ENCODE measurements around the gene STK17B.
"Not testable (repeated sequence)": the region's sequence is repeated elsewhere in the genome, so short reads cannot be mapped to it uniquely, and the experiment has no call there.

Gene STK17B

DNA sequence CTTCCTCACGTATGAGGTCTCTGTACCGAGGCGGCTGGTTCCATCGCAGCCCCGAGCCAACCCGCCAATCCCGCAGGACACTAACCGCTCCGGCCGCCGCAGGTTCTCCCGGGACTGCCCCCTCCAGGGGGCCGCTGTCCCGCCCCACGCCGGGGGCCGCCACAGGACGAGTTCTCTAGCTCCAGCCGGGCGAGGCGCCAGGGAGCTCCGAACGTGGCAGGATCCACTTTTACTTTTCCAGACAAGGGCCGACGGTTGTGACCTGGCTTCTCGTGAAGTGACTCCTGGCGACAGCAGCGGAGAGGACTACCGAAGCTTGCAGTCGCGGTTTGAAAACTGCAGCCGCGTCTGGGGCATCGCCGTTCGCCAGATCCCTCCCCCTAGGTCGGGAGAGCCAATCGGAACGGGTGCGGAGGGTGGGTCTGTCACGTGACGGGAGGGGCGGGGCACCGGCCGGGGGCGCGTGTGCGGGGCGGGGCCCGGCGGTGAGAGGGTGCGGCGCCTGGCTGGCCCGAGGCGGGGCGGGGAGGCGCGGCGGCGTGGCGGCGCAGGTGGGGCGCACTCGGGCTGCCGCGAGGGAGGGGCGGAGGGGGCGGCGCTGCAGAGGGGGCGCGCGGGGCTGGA, at the start of gene STK17B:
STK17B (minus strand) TSS at position 331 of the 624 bp plus-strand sequence. CDS start 8,195 bp downstream, outside the sequence.
- peak; percentile 96 for DNase-seq (ENCODE audit: low read depth)

GRCh38 chr2:196220671-196221070, 49.3 kb upstream of the STK17B start:
- no peak for DNase-seq (ENCODE audit: low read depth)

DNA sequence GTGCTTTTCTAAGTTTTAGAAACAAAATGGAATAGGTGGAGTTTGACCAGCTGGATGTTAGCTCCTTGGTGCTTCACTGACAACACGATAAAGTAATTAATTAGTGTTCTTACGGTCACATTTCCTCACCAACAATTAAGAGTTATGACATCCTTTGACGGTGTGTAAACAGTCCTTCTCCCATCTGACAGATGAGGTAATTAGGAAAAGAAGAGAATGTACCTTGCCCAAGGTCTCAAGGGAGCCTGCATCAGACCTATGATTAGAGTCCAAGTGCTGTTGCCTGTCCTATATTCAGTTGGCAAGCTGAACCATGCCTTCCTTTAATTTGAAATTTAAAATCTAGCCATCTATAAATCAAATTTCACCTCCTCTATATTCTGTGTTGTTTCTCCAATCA, 48.3 kb upstream of the STK17B start:
- DNase-seq (ENCODE audit: low read depth), result no peak

GRCh38 chr2:196218106-196218505, 46.7 kb upstream of the STK17B start:
- DNase-seq (ENCODE audit: low read depth), result no peak

DNA sequence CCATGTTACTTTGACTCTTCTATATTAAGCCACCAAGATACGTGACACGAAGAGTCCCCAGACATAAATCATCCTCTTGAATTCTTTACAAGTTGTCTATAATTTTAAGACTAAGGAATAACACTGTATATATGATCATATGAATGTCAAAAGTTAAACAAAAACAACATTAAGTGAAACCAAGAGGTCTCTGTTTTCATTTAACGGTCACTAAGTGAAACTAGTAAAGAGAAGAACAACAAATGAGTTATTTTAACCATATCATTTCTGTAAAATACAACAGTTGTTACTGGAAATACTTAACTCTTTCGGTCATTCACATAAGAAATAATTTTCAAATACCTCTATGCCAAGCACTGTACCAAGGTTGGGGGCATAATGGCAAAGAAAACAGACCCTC, 45.7 kb upstream of the STK17B start:
- DNase-seq (ENCODE audit: low read depth), result no peak

- no peak for DNase-seq (ENCODE audit: low read depth)
Observed at GRCh38 chr2:196215376-196215775, 44.0 kb upstream of the STK17B start.

- DNase-seq (ENCODE audit: low read depth), result no peak
Observed at GRCh38 chr2:196214156-196214555, 42.8 kb upstream of the STK17B start.

GRCh38 chr2:196213252-196213980, 42.0 kb upstream of the STK17B start:
- DNase-seq (ENCODE audit: low read depth), result no peak

GRCh38 chr2:196208915-196209314, 37.5 kb upstream of the STK17B start:
- DNase-seq (ENCODE audit: low read depth), result no peak

DNA sequence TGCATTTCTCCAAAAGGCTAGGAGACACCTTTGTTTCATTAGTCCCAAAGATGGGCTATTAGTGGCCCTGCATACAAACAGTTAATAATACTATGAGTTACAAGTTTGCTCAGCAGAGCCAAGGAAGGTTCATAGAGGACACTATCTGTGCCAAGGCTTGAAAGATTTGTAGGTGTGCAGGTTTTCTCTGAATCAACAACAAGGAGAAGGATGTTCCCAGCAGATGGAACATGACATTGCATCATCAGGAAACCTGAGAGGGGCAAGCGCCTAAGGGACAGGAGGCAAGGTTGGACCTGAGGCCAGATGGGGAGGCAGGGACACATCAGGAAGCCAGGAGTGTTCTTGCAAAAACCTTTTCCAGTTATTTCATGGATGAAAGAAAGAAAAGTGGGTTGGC, 35.4 kb upstream of the STK17B start:
- DNase-seq (ENCODE audit: low read depth), result no peak

- DNase-seq (ENCODE audit: low read depth), result no peak
Observed at GRCh38 chr2:196205881-196206435, 34.6 kb upstream of the STK17B start.

DNA sequence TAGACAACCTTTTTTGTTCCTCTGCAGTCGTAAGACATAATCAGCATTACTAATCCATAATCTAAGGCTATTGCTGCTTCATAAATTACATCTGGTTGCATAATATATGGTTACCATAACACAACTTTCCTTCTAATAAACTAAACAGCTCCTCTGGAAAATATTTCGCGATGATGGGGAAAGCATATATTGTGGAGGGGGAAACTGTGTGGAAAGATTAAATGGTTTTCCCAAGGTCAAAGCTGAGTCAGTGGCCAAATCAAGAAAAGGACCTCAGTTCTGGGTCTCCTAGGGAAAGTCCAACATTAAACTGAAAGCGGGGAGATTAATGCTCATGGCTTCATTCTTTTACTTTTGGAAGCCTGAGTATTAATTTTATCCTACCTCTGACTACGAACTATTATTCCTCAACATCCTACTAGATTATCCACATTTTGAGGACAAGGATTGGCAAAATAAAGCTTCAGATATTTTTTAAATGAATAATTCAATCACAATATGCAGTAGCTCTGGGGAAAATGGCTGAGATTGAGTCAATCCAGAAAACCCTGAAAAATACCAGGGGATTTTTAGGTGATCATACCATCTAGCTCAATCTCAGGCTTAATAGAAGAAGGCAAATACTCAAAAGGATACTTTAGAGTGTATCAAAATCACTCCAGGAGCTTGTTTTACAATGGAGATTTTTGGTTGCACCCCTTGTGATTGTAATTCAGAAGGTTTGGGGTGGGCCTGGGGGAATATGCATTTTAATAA, 33.8 kb upstream of the STK17B start:
- no peak for DNase-seq (ENCODE audit: low read depth)

DNA sequence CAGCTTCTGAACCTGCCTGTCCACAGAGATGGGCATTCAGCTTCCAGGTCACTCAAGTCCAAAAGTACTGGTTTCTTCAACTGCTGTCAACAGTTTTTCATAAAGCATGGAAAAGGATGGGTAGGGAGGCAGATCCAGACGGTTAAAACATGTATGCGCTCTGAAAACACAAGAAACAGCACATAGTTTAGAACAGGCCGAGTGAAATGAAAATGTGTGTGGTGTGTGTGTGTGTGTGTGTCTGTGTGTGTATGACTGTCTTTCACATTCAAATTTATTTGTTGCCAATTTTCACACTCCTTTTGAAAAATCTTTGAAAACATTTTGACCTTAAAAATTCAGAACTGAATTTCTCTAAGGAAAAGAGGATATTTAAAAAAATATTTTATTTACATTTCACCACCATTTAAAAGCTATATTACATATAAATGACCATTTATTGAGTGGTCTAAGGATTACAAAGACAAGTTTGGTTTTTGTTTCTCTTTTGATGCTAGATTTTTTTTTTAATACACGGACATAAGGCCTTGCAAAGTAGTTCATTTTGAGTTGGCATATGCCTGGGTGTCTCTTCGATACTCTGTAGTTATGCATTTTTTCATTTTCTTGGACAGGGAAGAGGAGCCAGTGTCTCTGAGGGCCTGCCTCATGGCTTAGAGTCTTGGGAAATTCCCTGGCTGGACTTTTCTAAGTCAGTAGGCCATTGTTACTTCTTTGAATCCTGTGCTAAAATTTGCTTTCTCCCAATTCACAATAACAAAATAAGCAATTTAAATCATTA, 30.0 kb upstream of the STK17B start:
- DNase-seq (ENCODE audit: low read depth), result no peak

GRCh38 chr2:196200557-196200956, 29.2 kb upstream of the STK17B start:
- DNase-seq (ENCODE audit: low read depth), result no peak

GRCh38 chr2:196195758-196196157, 24.4 kb upstream of the STK17B start:
- DNase-seq (ENCODE audit: low read depth), result no peak

DNA sequence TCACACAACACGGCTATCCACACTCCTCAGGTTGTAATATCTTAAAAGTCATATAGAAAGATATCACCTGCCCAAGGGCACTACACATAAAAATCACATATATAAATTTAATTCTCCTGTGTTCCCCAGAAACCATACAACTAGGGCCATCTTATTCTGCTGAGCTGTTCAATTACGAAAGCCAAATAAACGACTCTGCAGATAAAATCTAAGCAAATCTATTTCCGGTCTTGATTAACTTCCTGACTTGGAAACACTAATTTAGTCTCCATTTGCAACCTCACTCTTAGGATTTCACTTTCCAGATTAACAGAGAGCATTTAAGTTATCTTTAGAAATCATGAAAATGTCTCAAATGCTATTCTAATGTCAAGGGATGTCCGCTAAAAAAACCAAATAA, 23.9 kb upstream of the STK17B start:
- no peak for DNase-seq (ENCODE audit: low read depth)

DNA sequence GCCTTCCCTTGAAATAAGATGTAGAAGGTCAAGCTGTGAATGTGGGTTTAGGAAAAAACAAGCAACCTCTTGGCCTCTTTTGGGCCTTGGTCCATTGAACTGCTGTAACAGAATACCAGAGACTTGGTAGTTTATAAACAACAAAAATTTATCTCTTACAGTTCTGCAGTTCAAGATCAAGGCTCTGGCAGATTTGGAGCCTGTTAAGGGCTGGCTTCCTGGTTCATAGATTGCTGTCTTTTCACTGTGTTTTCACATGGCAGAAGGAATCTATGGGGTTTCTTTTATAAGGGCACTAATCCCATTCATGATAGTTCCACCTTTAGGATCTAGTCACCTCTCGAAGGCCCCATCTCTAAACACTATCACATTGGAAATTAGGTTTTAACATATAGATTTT, 20.2 kb upstream of the STK17B start:
- no peak for DNase-seq (ENCODE audit: low read depth)

- DNase-seq (ENCODE audit: low read depth), result no peak
Observed at GRCh38 chr2:196187898-196188458, 16.6 kb upstream of the STK17B start.

DNA sequence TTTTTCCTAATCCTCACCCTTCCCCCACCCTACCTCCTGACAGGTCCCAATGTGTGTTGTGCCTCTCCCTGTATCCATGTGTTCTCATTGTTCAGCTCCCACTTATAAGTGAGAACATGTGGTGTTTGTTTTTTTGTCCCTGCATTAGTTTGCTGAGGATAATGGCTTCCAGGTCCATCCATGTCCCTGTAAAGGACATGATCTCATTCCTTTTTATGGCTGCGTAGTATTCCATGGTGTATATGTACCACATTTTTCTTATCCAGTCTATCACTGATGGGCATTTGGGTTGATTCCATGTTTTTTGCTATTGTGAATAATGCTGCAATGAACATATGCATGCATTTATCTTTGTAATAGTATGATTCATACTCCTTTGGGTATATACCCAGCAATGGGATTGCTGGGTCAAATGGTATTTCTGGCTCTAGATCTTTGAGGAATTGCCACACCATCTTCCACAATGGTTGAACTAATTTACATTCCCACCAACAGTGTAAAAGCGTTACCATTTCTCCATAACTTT, 15.9 kb upstream of the STK17B start:
- DNase-seq (ENCODE audit: low read depth), result not testable (repeated sequence)

DNA sequence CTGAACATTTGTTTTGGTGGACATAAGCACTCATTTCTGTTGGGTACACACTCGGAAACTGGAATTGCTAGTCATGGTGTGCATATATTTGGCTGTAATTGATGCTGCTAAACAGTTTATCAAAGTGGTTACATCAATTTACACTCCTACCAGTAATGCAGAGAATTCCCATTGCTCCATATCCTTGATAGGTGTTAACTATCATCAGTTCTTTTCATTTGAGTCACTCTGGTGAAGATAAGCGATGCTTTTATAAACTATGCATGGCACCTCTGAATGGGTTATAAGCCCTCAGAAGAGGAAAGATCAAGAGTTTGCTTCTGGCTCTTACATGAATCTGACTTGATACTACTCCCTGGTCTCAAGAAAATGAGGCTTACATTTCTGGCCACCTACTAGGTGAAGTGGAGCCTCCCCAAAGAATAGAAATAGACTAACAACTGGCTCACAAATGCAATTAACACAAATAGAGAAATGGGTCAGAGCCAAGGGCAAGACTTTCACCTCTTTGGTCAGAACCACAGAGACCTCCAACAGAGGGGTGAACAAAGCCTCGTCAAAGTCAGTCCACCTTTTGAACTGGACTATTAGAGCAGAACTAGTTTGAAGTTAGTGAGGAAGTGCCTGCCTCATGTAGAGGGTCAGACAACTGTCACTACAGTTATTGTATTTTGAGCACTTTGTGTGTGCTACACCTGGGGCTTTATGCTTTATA, 15.0 kb upstream of the STK17B start:
- no peak for DNase-seq (ENCODE audit: low read depth)

DNA sequence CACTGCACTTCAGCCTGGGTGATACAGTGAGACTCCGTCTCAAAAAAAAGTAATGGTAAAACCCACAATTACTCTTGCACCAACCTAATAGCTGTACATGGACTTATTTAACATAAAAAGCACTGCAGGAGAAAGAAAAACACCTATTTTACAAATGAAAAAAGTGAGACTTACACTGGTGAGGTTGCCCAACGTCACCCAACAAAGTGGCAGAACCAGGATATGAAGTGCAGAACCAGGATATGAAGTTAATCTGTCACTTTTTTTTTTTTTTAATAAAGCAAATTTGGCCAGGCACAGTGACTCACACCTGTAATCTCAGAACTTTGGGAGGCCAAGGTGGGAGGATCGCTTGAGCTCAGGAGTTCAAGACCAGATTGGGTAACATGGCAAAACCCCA, 13.5 kb upstream of the STK17B start:
- DNase-seq (ENCODE audit: low read depth), result no peak

Data from stimulated activated CD4-positive, alpha-beta T cell treated with anti-CD3 and anti-CD28 coated beads, Interleukin-2, amount 100 ng/mL, for 4 hours (primary cell).